ENCODE data around the gene SELENOS.

- TF ChIP-seq CTCF (IDR thresholded peaks at IDR 0.05) (peak in 2 of 6 experiments; percentile 31 to 32), POLR2A (IDR thresholded peaks at IDR 0.05) (no peak)
These were observed 7.6 kb downstream of the SELENOS start for GRCh38 chr15:101269479-101270223.
